ENCODE data around the gene PPP1CB. TPM values are rescaled to one million over a fixed set of nuclear protein-coding genes. Genes with fewer than 3 reads are reported as not detected.

Gene PPP1CB
- total and polyA plus RNA-seq, 8 donors = 144 to 260 (median 185) TPM

DNA sequence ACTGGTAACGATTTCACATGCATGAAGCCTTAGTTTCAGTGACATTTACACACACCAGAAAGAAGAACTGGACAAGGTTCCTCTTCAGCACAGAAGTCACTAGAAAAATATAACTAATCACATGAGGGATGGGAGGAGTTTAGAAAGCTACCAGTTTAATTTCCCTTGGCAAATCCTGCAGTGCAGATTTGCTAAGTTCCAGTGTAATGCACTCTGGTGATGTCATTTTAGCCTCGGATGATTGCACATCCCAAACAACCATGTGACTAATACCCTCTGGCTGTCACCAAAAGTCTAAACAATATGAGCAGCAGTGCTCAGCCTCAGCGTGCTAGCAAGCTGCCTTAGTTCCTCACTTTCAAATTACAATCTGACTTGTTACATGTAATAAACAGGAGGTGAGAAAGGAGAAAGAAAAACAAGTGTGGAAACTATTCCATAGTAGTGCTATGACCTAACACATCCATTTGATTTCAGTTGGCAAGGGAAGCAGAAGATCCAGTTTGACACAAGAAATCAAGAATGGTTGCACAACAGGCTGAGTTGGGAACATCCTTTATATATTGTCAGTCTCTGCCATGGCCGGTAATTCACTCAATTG lies 35.3 kb upstream of the PPP1CB start:
- DNase-seq (peak in 3 of 4 donors; percentile 55 to 74 (median 58)), ATAC-seq (peak; percentile 79)
- H3K9me3 ChIP-seq = no peaks in the 10 kb centered on the region
- peaks cover 13 to 43% of the 10 kb centered on the region in 2 donors for H3K4me1 ChIP-seq
- no peaks in the 10 kb centered on the region for H3K36me3 ChIP-seq
- no peak overlapping the region for H3K4me3 ChIP-seq
- TF ChIP-seq, protein P1, sequence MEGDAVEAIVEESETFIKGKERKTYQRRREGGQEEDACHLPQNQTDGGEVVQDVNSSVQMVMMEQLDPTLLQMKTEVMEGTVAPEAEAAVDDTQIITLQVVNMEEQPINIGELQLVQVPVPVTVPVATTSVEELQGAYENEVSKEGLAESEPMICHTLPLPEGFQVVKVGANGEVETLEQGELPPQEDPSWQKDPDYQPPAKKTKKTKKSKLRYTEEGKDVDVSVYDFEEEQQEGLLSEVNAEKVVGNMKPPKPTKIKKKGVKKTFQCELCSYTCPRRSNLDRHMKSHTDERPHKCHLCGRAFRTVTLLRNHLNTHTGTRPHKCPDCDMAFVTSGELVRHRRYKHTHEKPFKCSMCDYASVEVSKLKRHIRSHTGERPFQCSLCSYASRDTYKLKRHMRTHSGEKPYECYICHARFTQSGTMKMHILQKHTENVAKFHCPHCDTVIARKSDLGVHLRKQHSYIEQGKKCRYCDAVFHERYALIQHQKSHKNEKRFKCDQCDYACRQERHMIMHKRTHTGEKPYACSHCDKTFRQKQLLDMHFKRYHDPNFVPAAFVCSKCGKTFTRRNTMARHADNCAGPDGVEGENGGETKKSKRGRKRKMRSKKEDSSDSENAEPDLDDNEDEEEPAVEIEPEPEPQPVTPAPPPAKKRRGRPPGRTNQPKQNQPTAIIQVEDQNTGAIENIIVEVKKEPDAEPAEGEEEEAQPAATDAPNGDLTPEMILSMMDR (IDR thresholded peaks at IDR 0.05) = no peak
- H3K27me3 ChIP-seq = no peaks in the 10 kb centered on the region
- H3K27ac ChIP-seq = peak overlapping the region; percentile 89 to 97
- intact Hi-C loops (cut with DNase I) = no loop called here

DNA sequence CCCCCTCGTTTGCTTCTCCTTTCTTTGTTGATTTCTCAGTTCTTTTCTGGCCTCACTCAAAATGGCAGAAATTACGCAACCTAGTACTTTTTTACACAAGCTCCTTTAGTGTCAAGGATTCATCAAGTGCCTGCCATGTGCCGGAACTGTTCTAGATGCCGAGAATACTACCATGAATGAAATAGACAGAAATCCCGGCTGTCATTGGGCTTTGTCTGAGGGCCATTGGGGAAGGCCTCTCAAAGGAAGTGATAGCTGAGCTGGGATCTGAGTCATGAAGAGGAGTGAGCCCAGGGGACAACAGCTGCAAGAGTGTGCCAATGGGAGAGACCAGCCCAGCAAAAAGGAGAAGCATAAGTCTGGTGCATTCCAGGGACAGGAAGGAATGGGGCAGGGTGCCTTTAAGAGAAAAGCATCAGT lies 34.3 kb upstream of the PPP1CB start:
- Histone ChIP-seq H3K4me3 (no peak overlapping the region), H3K27me3 (no peaks in the 10 kb centered on the region), H3K36me3 (no peaks in the 10 kb centered on the region), H3K9me3 (no peaks in the 10 kb centered on the region), H3K4me1 (peaks cover 13 to 43% of the 10 kb centered on the region in 2 donors), H3K27ac (peak overlapping the region; percentile 89 to 97)
- intact Hi-C loops (cut with DNase I) = no loop called here
- TF ChIP-seq, protein P1 (IDR thresholded peaks at IDR 0.05) = no peak
- DNase-seq (peak in 2 of 4 donors; percentile 26 to 77), ATAC-seq (peak; percentile 84)

DNA sequence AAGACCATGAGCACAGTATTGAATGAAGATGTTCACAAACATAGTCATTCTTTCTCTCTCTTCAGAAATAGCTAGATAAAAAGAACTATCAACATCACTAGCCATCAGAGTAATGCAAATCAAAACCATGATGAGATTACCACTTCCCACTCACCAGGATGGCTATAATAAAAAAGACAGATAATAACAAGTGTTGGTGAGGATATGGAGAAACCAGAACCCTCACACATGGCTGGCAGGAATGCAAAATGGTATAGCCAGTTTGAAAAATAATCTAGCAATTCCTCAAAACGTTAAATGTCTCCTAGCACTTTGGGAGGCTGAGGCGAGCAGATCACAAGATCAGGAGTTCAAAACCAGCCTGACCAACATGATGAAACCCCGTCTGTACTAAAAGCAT lies 31.3 kb upstream of the PPP1CB start:
- Histone ChIP-seq H3K27ac (no peak overlapping the region), H3K4me3 (no peak overlapping the region), H3K9me3 (no peaks in the 10 kb centered on the region), H3K36me3 (no peaks in the 10 kb centered on the region), H3K27me3 (no peaks in the 10 kb centered on the region), H3K4me1 (peaks cover 13 to 22% of the 10 kb centered on the region in 2 donors)
- TF ChIP-seq, protein P1 (IDR thresholded peaks at IDR 0.05) = no peak
- intact Hi-C loops (cut with DNase I) = no loop called here
- no peak for DNase-seq
- no peak for ATAC-seq

DNA sequence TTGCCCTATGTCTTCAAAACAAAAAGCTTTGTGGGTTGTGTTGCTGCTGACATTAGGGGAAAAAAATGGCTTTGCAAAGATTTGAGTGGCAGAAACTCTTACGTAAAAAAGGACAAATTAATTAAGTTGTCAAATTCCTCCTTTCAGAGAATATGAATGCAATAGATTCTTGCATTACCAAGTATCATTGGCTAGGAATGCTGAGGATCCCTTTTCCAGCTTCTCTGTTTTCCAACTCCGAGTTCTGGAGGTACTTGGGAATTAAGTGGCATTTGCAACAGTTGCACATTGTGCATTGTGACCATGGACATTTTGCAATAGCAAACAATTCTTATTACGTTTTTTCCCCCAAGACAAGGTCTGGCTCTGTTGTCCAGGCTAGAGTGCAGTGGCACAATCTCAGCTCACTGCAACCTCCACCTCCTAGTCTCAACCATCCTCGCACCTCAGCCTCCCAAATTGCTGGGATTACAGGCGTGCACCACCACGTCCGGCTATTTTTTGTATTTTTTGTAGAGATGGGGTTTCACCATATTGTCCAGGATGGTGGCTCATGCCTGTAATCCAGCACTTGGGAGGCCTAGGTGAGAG lies 29.9 kb upstream of the PPP1CB start:
- TF ChIP-seq, protein P1 (IDR thresholded peaks at IDR 0.05) = no peak
- no peak for ATAC-seq
- intact Hi-C loops (cut with DNase I) = no loop called here

DNA sequence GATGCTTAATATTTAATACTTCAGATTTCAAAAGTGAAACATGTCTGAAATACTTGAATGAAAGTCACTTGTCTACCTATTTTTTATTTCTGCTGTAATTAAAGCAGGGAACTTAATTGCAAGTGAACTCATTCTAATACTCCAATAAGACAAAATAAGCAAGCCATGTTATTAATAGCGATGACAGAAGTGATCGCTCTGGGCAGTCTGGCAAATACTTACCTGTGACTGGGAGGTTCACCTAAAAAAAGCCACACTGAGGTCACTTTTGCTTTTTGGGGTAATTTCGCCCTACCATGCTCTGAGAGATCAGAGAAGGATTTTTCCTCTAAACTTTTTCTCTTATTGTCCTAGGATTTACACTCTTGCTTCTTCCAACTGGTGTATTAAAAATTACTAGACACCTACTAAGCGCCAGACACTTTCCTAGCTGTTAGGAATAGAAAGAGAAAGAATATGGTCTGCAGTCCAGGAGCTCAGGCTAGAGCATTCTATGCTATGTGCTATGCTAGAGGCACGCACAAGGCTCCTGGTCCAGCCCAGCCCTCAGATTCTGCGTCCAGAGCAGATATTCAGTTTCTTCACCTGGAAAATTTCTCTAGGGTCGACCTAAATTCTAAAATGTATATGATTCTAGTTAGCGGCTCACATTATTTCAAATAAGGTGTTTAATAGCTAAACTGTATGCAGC lies 26.5 kb upstream of the PPP1CB start:
- Histone ChIP-seq H3K9me3 (no peaks in the 10 kb centered on the region), H3K27me3 (no peaks in the 10 kb centered on the region), H3K4me3 (no peak overlapping the region), H3K27ac (no peak overlapping the region), H3K36me3 (no peaks in the 10 kb centered on the region), H3K4me1 (no peaks in the 10 kb centered on the region)
- no peak for DNase-seq
- no peak for ATAC-seq
- intact Hi-C loops (cut with DNase I) = no loop called here
- TF ChIP-seq, protein P1 (IDR thresholded peaks at IDR 0.05) = no peak

More for the DNA sequence above, 29.9 kb upstream of the PPP1CB start:
- H3K27ac ChIP-seq = no peak overlapping the region
- no peaks in the 10 kb centered on the region for H3K36me3 ChIP-seq
- no peaks in the 10 kb centered on the region for H3K9me3 ChIP-seq
- no peak overlapping the region for H3K4me3 ChIP-seq
- H3K4me1 ChIP-seq = peaks cover 4 to 9% of the 10 kb centered on the region in 2 donors
- H3K27me3 ChIP-seq = no peaks in the 10 kb centered on the region
- DNase-seq = no peak

All from left lung (tissue), 10 donors.